GM19351 (cell line): ENCODE results near the gene EXOC4.
"Not testable (repeated sequence)": the region's sequence is repeated elsewhere in the genome, so short reads cannot be mapped to it uniquely, and the experiment has no call there.

Experiments
- ATAC-seq: cut with Tn5 transposase; IDR thresholded peaks from one replicate; pipeline ENCODE4 v1.9.1; 2021; ENCODE audit warnings: mild to moderate bottlenecking, moderate library complexity; ENCODE audit not compliant: unreplicated experiment

Gene EXOC4

DNA sequence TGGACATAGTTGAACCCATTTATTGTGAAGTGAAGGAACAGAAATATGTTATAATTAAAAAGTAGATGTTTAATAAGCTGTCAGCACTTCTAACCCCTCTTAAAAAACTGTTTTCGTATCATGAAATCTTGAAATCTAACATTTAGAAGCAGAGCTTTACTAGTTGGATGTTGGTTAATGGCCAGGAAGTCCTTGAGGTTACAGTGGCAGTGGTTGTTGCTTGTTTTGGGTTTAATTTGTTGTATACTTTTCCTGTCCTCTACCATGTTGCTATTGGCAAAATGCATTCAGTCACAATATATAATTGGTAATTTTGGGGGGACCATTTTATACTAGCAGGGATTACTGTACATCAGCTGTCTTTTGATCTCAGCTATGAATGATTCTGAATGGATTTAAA lies 60.7 kb downstream of the EXOC4 start:
- no peak for ATAC-seq

DNA sequence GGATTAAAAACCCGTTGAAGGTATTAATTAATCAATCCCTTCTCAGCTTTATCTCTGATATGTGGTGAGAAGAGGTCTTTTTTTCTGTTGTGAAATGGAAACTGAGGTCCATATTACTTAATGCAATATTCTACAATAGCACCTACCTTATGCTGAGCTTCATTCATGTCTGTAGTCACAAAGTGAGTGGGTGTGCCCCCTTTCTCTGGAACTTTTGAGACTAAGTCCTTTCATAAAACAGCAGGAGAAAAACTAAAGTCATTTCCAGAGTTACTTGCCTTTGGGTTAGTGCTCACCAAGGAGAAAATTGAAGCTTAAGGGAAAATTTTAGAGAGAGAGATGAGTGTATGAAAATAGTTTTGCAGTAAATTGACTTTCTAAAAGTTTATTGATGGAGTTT lies 61.2 kb downstream of the EXOC4 start:
- no peak for ATAC-seq

- ATAC-seq, result no peak
These were observed 62.6 kb downstream of the EXOC4 start for GRCh38 chr7:133315332-133316040.

DNA sequence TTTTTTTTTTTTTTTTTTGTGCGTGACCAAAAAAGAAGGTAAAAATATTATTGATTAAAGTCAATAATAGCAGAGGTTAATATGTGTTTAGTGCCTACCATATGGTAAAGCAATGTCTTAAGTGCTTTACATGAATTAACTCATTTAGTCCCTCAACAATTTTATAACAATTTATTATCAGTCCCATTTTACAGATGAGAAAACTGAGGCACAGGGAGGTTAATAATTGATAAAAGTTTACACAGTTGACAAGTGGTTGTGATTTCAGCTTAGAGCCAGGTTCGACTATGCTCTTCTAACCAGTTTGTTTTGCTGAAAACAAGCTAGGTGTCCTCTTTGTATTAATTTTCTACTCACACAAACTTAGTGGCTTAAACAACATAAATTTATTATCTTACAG lies 67.0 kb downstream of the EXOC4 start:
- ATAC-seq, result no peak

DNA sequence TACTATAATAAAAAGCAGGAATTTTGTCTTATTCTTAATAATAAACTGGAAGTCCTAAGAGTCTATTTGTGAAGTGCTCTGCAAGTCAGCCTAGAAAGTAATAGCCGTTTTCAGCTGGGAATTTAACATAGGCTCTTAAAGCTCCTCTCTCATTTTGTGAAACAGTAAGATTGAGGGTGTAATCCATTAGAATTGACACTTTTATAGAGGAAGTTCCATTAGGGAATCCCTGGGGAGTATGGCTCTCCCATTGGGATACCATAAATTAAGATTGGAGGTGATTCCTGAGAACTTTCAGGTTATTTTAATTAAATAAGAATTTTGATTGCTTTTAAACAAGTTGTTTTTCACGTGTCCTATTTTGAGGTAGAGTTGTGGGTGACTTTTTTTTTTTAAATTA lies 68.0 kb downstream of the EXOC4 start:
- ATAC-seq, result no peak

GRCh38 chr7:133321366-133321765 lies 68.5 kb downstream of the EXOC4 start:
- ATAC-seq, result not testable (repeated sequence)

DNA sequence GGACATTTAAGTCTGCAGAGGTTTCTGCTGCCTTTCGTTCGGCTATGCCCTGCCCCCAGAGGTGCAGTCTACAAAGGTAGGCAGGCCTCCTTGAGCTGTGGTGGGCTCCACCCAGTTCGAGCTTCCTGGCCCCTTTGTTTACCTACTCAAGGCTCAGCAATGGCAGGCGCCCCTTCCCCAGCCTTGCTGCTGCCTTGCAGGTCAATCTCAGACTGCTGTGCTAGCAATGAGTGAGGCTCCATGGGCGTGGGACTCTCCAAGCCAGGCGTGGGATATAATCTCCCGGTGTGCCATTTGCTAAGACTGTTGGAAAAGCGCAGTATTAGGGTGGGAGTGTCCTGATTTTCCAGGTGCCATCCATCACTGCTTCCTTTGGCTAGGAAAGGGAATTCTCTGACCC lies 73.9 kb downstream of the EXOC4 start:
- not testable (repeated sequence) for ATAC-seq

GRCh38 chr7:133328021-133328420 lies 75.1 kb downstream of the EXOC4 start:
- ATAC-seq, result not testable (repeated sequence)

DNA sequence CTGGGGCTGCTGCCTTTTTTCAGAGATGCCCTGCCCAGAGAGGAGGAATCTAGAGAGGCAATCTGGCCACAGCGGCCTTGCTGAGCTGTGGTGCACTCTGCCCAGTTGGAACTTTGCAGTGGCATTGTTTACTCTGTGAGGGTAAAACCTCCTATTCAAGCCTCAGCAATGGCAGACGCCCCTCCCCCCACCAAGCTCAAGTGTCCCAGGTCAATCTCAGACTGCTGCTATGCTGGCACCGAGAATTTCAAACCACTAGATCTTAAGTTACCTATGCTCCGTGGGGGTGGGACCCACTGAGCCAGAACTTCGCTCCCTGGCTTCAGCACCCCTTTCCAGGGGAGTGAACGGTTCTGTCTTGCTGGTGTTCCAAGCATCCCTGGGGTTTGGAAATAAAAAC lies 77.2 kb downstream of the EXOC4 start:
- no peak for ATAC-seq

DNA sequence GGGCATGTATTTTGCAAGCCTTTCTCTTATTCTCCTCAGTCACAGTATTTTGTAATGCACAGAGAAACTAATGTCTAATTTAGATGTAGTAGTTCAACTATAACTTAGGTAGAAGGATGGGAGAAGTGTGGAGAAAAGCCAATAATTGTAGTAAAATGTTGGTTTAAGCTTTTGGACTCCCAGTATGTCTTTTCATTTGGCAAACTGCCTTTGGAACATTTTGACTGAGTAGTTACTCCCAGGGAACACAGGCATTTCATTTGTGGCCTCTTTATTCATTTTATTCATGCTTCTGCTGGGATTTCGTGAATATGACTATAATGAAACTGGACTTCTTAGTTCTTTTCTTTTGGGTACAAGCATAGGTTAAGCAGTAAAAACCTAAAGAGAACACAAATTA lies 79.0 kb downstream of the EXOC4 start:
- no peak for ATAC-seq

DNA sequence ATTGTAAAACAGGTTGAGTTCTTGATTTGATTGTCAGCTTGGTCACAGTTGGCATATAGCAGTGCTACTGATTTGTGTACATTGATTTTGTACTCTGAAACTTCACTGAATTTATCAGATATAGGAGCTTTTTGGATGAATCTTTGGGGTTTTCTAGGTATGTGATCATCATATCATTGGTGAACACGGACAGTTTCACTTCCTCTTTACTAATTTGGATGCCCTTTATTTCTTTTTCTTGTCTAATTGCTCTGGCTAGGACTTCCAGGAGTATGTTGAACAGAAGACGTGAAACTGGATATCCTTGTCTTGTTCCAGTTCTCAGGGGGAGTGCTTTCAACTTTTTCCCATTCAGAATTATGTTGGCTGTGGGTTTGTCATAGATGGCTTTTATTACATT lies 86.9 kb downstream of the EXOC4 start:
- ATAC-seq, result no peak

DNA sequence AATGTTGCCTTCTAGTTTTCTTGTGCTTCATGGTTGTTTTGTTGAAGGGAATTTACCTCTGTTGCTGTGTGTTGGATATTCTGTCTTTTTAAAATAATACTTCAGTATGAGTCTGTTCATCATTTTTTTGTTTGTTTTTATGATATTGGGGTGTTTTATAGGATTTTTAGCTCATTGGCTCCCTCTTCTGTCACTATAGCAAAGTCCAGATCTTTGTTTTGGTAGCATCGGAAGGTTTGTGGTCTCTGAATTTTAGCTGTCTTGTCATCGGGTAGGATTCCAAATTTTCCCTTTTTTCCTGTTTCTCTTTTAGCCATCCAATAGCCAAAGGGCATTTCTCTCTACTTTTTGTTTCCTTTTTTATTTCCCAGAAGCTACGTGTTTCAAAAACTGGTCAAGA lies 91.4 kb downstream of the EXOC4 start:
- ATAC-seq, result no peak

GRCh38 chr7:133345690-133346421 lies 93.0 kb downstream of the EXOC4 start:
- no peak for ATAC-seq

GRCh38 chr7:133348250-133348649 lies 95.4 kb downstream of the EXOC4 start:
- ATAC-seq, result no peak

- peak; percentile 63 for ATAC-seq
These were observed 96.2 kb downstream of the EXOC4 start for GRCh38 chr7:133349101-133349500.

DNA sequence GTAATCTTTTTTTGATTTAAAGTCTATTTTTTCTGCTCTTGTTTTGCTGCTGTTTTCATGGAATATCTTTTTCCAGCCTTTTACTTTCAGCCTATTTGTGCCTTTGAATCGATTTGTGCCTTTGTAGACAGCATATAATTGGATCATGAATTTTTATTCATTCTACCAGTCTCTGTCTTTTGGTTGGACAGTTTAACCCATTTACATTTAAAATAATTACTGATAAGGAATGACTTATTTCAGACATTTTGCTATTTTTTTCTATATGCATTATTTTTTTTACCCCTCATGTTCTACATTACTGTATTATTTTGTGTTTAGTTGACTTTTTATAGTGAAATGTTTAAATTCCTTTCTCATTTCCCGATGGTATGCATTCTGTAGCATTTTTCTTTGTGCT lies 99.6 kb downstream of the EXOC4 start:
- no peak for ATAC-seq

GRCh38 chr7:133353775-133354174 lies 100.9 kb downstream of the EXOC4 start:
- ATAC-seq, result no peak

DNA sequence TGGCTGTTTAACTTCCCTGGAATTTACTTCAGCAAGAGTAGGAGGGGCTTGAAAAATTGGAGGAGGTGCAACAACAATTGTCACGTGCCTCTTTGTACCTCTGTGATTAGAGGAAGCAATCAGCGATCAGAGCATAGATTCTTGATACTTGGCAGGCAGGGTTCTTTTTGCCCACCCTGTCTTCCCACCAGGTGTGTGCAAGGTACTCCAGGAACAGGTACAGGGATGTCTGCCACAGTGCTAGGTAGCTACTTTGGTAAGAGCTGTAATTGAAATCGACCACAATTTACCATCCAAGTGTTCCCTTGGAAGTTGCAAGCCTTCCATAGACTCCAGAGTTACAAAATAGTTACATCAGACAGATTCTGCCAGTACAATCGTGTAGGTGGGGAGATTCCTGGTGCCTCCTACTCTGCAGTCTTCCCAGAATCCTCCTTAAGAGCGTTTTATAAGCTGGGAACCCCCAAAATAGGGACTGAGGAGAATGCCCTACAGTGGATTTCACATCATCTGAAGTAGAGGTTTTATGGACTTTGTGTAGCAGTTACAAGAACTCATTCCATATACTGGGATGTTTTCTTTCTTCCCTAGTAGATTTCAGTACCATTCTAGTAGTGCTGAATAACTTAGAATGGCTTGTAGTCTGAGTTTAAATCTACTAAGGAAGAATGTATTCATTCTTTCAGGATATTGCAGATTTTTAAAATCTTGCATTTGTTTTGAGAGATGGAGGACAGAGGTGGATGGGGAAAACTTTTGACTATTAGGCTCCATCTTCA lies 101.9 kb downstream of the EXOC4 start:
- ATAC-seq, result no peak

DNA sequence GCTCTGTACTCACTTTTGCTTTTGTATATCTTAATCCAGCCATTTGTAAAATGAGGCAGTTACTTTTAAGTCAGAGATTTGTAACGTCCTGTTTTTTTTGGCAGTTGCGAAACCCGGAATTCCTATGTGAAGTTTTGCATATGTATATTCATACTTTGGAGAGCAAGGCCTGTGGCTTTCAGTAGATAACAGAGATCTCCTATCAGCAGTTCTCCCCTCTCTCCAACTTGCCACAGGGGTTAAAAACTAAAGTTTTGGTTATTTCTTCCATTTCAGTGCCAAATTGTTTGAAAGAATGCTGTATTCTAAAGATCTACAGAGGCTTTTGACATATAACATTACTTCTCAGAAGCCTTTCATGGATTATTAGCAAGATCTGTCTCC lies 102.4 kb downstream of the EXOC4 start:
- no peak for ATAC-seq

DNA sequence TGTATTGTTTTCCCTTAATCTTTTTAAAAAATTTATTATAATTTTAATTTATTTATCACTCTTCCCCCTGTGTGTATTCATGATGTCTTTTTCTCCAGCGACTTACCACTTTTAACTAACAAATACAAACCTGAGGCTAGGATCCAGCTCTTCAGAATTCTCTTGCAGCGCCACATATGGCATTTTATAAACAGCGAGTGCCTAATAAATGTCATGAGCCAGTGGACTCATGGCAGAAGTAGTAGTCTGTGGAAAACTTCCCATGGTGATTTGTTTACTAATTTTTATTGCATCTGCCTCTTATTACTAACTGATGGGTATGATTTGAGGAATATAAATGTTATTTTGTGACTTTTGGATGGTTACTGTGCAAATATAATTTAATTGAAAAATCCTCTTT lies 102.9 kb downstream of the EXOC4 start:
- no peak for ATAC-seq

- ATAC-seq, result no peak
These were observed 105.8 kb downstream of the EXOC4 start for GRCh38 chr7:133358708-133359107.

DNA sequence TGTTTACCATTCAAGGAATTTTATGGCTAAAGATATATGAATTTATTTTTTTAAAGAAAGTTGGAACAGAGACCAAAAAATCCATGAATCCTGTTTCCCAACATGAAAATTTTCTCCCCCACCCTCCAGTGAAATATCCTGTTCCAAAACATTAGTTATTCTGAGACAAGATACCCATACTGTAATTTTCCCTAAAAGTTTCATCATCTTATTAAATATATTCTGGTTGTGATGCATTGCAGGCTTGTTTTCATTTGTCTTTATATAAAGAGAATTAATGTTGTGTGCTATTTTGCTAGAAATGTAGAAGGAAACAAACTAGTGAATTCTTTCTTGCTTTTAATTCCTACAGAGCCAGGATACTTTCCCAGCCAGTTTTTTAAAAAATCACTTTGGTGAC lies 106.6 kb downstream of the EXOC4 start:
- ATAC-seq, result no peak
